HG03066 (cell line): ENCODE data around the gene KIAA0930.
"Not testable (repeated sequence)": the region's sequence is repeated elsewhere in the genome, so short reads cannot be mapped to it uniquely, and the experiment has no call there.

ENCODE experiments used
- ATAC-seq: cut with Tn5 transposase; IDR thresholded peaks from one replicate; pipeline ENCODE4 v1.9.1; 2021; ENCODE audit warnings: low read depth; ENCODE audit not compliant: unreplicated experiment

KIAA0930 gene

GRCh38 chr22:45204819-45205218, 35.9 kb downstream of the KIAA0930 start:
- no peak for ATAC-seq

- ATAC-seq: no peak
These were observed 36.5 kb downstream of the KIAA0930 start for GRCh38 chr22:45204241-45204640.

DNA sequence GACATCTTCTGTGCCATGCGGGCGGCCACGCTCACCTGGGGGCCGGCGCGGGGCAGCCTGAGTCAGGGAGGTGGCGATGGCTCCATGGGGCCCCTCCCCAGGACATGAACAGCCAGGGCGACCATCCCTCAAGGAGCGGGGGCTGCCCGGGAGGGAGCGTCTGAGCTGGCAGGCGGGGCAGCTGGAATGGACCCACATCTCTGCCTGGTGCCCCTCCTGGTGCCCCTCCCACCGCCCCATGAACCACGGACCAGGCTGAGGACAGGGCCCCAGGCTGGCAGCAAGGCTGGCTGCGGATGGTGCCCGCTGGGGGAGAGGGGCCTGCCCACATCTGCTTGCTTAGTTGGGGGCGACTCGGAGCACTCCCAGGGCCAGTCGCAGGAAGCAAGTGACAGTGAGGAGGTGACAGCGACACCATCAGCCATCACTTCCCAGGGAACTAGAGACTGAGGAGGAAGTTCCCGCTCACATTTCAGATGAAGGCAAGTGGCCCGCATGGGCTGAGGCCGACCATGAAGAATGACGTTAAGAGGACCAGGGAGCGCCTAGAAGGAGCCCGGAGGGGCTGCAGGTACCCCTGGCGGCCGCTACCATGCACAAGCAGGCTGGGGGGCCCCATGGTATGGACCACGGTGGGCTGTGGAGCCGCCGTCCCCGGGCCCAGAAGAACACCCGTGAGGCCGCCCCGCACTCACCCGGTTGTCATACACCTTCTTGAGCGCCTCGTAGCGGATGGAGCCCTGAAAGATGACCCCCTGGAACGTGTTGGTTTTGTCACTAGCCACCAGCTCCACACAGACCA, 37.3 kb downstream of the KIAA0930 start:
- ATAC-seq: no peak

DNA sequence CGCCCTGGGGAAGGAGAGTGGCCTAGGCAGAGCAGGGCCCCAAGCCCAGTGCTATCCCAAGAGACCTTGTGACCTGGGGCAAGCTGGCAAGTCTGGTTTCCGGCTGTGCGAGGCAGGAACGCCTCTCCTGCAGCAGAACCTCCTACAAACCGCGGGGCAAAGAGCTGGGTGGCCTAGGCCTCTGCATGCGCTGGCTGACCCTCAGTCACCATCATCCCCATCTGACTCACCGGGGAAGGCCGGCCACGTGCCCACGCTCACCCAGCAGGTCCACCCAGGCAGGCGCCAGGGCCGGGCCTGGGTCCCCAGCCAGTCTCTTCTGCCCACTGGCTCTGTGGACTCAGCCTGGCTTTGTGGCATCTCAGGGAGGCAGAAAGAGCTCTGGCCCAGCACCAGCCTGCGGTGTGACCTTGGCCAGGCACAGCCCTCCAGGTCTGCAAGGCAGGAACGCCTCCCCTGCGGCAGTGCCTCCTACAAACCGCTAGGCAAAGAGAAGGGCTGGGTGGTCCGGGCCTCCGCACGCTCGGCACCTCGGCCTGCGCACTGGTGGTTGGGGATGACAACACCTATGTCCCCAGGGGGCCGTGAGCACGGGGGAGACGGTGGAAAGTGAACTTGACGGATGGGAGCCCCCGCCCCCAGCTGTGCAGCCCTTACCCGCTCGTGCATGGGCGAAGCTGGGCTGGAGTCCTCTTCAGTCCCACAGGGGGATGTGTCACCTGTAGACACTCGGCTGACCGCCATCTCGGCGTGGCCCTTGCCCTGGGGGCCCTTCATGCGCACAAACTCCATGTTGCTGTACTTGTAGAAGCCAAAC, 38.2 kb downstream of the KIAA0930 start:
- ATAC-seq: no peak

DNA sequence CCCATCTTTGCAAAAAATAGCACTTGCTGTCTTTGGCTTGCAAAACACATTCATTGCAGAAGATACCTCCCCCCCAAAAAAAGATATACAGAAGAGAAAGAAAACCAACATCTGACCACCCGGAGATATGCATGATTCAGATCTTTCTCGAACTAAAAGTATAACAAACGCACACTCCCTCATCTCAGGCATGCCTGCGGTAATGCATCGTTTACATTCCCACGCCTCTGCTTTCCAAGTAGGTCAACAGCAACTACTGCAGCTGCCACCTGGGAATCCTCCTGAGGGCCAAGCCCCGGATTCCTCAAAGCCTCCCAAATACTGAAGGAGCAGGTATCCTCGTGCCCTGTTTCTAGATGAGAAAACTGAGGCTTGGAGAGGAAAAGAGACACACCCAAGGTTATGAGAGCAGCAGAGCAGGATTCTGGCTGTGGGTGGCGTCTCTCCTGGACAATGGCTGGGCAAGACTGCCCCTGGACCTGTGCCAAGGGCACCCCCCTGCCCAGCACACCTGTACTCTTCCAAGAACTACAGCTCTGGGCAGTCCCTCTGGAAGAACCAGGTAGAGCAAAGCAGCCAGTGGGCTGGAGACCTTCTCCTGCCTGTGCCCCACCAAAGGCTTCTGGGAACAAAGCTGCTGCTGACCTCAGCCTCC, 38.9 kb downstream of the KIAA0930 start:
- ATAC-seq: no peak

GRCh38 chr22:45200860-45201511, 39.7 kb downstream of the KIAA0930 start:
- no peak for ATAC-seq

DNA sequence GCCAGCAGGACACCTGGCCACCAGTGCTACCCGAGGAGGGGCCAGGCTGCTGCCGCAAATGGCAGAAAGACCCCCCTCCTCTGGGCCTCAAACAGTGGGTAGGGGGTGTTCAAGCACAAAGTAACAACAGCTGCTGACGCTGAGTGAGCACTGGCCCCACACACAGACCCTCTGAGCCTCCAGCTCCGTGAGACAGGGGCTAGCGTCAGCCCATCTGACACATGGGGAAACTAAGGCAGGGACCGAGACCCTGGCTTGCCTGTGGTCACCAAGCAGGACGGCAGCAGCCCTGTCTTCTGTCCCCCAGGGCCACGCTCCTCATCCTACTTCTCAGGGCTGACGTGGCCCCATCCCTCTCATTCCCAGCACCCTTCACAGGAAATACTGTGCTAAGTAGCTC, 40.5 kb downstream of the KIAA0930 start:
- ATAC-seq: no peak

DNA sequence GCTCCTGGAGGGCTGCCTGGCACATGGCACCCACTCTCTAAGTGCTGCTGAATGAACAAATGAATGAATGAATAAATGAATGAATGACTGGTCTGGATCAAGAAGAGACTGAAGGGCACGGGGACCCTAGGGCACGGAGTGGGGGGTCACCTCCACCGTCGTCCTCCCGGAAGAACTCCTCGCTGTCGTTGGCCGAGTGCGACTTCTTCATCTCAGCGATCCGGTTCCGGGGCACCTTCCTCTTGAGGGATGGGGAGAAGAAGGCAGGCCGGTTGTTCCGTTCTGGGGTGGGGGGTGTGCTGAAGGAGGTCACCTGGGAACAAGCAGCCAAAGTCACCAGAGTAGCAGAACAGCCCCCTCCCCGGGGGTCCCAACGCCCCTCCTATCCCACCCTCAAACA, 41.0 kb downstream of the KIAA0930 start:
- ATAC-seq: no peak

- no peak for ATAC-seq
These were observed 42.3 kb downstream of the KIAA0930 start for GRCh38 chr22:45198463-45198795.

DNA sequence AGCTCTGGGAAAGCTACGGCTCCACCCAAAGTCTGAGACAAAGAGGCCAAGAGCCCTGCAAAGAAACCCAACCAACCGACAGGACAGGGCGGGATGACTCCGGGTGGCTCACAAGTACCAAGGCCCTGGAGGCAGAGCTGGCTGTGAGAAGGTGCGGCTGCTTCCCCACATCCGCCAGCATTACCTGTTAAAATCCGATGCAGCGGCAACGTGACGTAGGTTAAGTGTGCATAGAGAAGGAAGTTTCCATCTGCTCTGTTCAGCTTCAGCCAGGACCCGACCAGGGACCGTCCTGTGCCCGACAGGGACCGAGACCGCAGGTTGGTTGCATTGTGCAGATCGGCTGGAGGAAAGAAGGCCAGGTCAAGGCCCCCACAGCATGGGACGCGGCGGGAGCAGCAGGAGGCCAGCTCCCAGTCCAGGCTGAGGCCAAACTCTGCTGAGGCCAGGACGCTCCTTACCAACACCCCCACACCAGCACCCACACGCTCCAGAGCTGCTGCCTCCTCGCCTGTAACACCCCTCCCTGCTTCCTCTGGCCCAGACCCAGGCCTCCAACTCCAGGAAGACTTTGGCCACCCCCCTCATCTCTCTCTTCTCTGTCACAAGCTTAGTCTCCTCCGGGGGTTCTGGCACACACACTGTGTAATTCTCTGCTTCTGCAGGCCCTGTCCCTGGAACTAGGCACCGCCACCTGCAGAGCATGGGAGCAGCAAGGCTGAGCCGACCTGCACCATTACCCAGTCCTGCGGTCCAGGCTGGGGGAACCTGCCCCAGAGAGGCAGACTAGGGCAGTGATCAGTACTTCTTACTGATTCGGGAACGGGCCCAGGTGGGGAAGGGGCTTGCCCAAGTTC, 42.9 kb downstream of the KIAA0930 start:
- ATAC-seq: no peak

DNA sequence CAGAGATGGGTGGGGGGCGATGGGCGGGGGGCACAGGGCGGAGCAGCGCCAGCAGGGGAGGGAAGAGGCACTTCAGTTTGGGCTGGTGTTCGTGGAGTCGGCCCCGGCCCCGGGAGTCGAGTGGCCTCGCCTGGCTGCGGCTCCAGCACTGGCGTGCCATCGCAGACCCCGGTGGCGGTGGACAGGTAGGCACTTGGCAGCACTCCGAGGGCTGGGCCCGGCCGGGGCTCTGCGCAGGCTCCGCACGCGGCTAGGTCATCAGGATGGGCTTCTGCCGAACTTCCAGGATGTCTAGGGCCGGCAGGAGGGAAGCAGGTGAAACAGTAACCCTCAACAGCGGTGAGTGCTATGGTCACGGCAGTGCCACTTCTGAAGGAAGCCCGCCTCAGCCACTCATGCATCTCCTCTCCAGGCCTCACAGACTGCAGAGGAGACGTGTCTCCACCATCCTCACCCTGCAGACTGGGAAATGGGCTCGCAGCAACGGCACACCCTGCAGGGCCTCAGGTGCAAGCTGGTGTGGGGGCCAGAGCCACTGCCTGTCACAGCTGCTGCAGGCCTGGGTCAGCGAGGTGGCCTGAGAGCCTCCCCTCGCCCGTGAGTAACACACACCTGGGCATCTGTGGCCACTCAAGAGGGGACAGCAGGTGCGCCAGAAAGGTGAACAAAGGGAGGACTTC, 43.6 kb downstream of the KIAA0930 start:
- no peak for ATAC-seq

DNA sequence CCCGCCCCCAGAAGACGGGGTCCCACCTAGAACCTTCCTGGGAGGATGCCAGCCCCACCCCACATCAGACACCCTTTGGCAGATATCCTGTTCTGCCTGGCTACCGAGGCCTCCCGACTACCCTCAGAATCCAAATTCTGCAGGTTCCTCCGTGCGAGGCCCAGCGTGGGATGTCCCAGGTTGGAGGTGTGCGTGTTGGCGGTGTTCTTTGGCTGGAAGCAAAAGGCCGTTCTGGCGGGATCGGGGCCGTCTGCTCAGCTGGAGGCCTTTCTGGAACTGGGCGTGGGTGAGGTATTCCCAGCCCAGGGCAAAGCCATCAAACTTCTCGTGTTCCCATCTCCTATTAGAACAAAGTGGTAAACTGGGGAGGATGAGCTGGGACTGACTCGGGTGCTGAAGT, 44.4 kb downstream of the KIAA0930 start:
- no peak for ATAC-seq

GRCh38 chr22:45195616-45196015, 45.1 kb downstream of the KIAA0930 start:
- ATAC-seq: no peak

DNA sequence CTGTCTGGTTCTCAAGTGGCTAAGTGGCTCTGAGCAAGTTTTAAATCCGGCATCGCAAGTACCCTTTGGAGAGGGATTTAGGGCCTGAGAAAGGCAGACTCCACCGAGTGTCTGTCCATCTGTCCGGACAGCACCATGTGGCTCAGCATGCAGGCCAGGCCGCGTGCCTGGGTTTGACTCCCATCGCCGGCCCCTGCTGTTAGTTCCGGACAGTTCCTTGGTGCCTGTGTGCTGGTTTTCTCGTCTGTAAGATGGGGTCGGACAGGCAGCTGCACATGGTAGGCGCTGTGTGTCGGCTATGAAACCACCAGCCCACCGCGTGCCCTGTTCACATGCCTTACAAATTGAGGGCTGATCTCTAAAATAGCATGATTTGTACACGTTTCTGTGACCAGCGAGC, 46.0 kb downstream of the KIAA0930 start:
- ATAC-seq: no peak

DNA sequence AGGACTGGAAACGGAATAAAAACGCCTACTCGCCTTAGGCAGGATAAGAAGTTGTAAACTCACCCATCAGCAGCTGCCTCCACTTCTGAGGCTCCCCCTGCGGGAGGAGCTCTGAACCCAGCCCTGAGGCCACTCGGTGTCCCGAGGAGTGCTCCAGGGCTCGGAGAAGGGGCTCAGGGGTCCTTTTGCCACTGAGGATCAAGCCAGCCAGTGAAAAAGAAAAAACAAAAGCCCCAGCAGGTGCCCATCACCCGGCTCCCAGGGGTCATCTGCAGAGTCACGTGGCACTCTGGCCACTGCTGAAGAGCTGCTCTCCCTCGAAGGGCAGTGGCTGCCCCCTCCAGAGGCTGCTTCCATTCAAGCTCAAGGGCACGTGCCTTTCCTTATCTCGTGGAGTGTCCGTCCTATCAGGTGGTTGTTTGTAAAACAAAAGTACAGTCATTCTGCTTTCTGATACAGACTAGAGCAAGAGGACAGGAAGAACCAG, 48.0 kb downstream of the KIAA0930 start:
- no peak for ATAC-seq

DNA sequence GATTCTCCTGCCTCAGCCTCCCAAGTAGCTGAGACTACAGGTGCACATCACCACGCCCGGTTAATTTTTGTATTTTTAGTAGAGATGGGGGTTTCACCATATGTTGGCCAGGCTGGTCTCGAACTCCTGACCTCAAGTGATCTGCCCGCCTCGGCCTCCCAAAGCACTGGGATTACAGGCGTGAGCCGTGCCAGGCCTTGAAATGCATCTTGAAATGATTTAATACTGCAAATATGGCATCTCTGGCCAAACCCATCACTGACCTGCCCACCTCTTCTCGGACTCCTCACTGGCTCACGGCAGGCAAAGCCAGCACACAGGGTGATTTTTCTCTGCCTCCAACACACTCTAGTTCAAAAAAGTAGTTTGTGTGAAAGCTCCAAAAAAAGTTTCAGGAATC, 48.9 kb downstream of the KIAA0930 start:
- not testable (repeated sequence) for ATAC-seq

GRCh38 chr22:45190202-45190872, 50.4 kb downstream of the KIAA0930 start:
- no peak for ATAC-seq

GRCh38 chr22:45188779-45189178, 51.9 kb downstream of the KIAA0930 start:
- no peak for ATAC-seq

GRCh38 chr22:45187891-45188290, 52.8 kb downstream of the KIAA0930 start:
- ATAC-seq: no peak
